ENCODE data around the gene C10orf90.

The C10orf90 gene

DNA sequence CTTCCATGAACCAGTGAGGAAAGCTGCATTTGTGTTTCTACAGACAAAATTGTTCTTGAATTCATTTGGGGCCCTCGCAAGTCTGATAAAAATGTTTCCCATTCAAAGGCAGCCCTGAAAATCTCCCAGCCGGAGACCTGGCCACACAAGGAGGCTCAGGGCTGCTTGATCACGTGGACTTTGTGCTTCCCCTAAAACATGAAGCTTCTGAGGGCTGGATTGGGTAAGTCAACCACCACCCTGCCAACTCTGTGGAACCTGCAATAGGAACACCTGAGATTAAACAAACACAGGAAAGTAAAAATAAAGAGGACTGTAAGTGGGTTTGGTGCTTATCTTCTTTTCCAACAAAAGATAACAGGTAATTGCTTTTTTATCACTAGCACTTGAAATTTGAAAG lies 133.8 kb downstream of the C10orf90 start:
- no peak for DNase-seq

DNA sequence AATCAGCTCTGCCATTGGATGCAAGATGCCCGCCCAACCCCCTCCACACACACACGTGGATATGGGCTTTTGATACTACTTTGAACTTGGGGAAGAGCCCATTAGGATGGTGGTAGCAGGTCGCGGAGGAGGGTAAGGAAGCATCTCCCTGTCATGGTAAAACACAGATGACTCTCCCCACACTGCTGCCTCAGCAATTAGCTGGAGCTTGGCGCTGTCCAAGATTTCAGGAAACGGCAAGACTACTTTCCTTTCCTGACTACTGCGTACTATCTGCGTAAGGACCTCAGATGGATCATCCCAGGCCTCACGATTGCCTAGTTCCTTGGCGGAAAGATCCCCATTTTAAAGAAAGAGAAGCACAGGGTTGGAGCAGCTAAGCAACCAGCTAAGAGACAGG lies 134.3 kb downstream of the C10orf90 start:
- DNase-seq, result no peak

- no peak for DNase-seq
Observed at GRCh38 chr10:126533644-126534043, 136.8 kb downstream of the C10orf90 start.

GRCh38 chr10:126528315-126528835 lies 142.1 kb downstream of the C10orf90 start:
- DNase-seq, result no peak

DNA sequence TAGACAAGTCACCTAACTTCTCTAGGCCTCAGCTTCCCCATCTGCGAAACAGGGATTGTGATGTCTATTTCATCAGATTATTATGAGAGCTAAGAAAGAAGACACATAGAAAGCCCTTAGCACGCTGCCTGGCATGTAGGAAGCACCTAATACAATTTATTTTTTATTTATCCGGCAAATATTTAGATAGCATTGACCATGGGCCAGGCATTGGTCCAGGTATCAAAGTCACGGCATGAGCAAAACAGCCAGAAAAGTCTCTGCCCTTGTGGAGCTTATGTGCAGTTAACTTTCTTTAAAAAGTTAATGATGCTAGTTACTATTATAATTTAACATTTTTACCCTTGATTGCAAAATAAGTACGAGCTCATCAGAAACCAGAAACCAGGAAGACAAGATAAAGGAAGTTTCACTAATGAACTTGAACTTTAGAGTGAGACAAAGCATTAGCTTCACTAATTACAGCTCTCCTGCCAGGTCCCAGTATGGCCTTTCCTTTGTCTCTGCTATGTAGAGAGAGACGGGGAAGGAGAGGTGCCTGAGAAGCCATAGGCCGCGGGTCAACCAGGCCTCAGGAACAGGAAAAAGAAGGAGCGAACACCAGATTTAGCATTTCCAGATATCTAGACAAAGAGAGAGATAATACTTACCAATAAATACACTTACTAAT lies 142.7 kb downstream of the C10orf90 start:
- DNase-seq, result no peak

GRCh38 chr10:126525326-126525725 lies 145.2 kb downstream of the C10orf90 start:
- DNase-seq, result no peak

DNA sequence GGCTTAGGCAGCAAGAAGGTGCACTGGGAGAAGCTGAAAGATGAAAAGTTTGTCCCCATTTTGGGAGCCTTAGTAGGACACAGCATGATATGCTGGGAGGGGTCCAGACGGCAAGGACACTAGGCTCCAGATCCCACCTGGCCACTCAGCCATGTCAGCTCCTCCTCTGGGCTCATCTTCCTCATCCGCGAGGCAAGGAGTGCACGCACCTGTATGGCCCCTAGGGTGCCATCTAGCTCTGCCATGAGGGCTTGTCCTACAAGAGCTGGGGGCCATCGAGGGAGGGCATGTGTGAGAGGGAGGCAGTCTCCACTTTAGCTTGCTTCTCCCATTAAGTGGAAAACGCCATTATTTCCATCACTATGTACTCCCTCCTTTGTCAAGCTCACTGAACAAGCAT lies 146.0 kb downstream of the C10orf90 start:
- DNase-seq, result no peak

DNA sequence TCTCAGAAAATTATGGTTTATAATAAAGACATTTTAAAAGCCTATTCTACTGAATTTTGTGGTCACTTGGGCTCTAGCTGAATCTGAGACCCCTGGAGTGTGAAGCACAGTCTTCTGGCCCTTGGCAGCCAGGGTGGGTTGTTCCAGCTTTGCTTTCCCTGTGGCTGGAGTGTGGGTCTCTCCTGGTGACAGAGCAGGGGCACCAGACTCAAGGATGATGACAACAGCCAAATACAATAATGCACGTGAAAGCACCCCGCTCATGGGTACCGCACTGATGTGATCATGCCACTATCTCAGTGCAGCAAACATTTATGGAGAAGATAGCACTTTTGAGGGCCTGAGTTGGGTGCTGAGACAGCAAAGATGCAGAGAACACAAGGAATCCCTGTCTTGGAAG lies 147.4 kb downstream of the C10orf90 start:
- DNase-seq, result no peak

DNA sequence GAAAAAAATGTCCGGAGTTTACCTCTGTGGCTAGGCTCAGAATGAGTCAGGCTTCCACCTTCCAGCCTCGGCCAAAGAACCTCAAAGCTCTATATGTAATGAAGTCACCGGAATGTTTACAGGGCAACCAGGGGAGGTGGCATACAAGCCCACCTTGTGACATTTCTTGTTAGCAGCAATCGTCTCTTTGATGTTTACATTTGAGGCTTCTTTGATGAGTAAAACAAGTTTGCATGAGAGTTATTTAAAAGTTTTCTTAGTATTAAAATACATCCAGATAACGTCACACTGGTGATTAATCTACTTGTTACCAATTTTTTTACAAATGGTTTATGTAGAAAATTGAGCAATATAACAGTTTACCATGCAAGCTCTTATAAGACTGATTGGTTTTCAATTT lies 149.1 kb downstream of the C10orf90 start:
- DNase-seq, result no peak

GRCh38 chr10:126520751-126521317 lies 149.7 kb downstream of the C10orf90 start:
- DNase-seq, result no peak

GRCh38 chr10:126519992-126520391 lies 150.5 kb downstream of the C10orf90 start:
- DNase-seq, result no peak

GRCh38 chr10:126519185-126519584 lies 151.3 kb downstream of the C10orf90 start:
- DNase-seq, result no peak

GRCh38 chr10:126518218-126519080 lies 152.0 kb downstream of the C10orf90 start:
- DNase-seq, result no peak

DNA sequence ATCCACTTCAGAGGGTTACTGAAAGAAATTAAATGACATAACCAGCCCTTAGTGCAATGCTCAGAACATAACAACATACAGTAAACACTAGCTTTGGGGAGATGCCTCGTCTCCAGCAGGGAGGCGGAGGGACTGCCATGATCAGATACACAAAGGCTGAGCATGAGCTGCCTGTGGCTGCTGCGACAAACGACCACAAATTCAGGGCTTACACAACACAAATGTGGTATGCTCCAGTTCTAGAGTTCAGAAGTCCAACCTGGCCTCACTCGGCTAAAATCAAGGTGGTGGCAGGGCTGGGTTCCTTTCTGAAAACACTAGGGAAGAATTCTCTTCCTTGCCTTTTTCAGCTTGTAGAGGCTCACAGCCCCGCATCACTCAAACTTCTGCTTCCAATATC lies 154.0 kb downstream of the C10orf90 start:
- no peak for DNase-seq

DNA sequence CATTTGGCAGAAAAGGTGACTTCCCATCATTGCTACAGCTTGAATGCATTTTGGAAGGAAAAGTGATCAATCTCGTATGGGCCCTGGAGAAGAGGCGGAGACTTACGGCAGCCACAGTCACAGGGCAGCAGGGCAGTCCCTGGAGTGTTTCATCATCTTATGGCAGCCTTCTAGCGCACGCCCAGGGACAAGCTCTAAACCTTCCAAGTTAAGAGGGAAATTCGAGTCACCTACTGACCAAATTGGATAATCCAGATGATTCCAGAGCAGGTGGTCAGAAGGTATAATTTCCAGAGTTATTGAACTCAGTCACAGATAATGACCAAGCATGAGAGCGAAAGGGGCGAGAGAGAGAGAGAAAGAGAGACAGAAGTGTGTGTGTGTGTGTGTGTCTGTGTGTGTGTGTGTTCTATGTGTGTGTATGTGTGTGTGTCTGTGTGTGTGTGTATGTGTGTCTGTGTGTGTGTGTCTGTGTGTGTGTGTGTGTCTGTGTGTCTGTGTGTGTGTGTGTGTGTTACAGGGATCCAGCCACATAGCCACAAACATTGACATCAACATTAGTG lies 158.5 kb downstream of the C10orf90 start:
- DNase-seq, result no peak

DNA sequence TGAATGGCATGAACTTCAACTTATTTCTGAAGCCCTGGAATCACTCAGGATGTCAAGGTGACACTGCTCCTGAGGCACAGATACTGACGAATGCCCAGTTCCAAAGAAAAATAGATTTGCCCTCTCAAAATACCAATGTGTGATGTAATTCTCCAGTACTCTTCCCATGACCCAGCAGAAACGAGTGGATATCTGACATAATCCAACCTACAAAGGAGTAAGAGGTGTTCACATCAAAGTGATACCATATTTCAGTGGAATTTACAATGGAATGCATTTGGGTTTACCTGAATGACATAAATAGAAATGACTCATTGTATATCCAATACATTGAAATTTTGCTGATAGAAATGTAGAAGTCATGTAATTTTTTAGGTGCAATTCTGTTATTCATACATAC lies 161.3 kb downstream of the C10orf90 start:
- no peak for DNase-seq

- no peak for DNase-seq
Observed at GRCh38 chr10:126508535-126509040, 161.9 kb downstream of the C10orf90 start.

GRCh38 chr10:126504761-126505112 lies 165.8 kb downstream of the C10orf90 start:
- no peak for DNase-seq

GRCh38 chr10:126504063-126504760 lies 166.3 kb downstream of the C10orf90 start:
- no peak for DNase-seq

- no peak for DNase-seq
Observed at GRCh38 chr10:126503392-126504062, 167.0 kb downstream of the C10orf90 start.

GRCh38 chr10:126502441-126502840 lies 168.1 kb downstream of the C10orf90 start:
- no peak for DNase-seq

DNA sequence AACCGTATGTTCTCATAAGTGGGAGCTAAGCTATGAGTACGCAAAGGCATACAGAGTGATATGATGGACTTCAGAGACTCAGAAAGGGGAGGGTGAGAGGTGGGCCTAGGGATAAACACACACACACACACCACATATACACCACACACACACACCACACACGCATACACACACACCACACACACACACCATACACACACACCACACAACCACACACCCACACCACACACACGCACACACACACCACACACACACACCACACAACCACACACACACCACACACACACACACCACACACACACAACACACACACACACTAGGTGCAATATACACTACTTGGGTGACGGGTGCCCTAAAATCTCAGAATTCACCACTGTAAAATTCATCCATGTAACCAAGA lies 168.7 kb downstream of the C10orf90 start:
- DNase-seq, result no peak

All from stimulated activated CD4-positive, alpha-beta T cell treated with anti-CD3 and anti-CD28 coated beads, Interleukin-12 subunit alpha, Interleukin-12 subunit beta, amount 100 ng/mL, for 4 hours (primary cell).